ENCODE data around the gene NME5. TPM values are rescaled to one million over a fixed set of nuclear protein-coding genes. Genes with fewer than 3 reads are reported as not detected.

NME5 gene
- total RNA-seq, 1 donor: 2.2 TPM

DNA sequence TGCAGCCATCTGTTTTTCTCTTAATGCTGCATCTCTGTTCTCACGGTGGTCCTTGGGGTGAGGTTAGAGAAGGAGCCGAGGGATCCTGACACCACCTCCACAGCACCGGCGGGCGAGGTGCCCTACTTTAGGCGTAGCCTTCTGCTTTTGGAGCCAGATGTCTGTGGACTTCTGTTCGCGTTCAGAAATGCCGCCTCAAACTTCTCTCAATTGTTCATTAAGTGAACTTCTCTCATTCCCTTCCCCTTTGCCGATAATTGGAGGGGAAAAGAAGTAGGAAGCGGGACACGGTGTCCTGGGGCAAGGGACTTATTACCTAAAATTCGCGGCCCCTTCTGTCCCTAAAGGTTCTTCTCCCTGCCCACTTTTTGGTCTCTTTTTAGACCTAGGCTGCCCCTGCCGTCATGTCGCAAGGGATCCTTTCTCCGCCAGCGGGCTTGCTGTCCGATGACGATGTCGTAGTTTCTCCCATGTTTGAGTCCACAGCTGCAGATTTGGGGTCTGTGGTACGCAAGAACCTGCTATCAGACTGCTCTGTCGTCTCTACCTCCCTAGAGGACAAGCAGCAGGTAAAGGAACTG, 40.1 kb upstream of the NME5 start:
- H3K4me3 ChIP-seq (ENCODE audit: low read depth, low read length): peak overlapping the region; percentile 82
- peak; percentile 2 for DNase-seq (ENCODE audit: low read depth)
- TF ChIP-seq CTCF (IDR thresholded peaks at IDR 0.05; ENCODE audit: insufficient read depth, low read depth, low read length): no peak

GRCh38 chr5:138178516-138179276, 39.5 kb upstream of the NME5 start, which contains the start of the genes BRD8 and KIF20A:
Gene BRD8, minus strand, starts transcription at chr5:138178630. Its CDS starts 16 bp downstream, at chr5:138178614.
Gene KIF20A, plus strand, starts transcription at chr5:138179112. Its CDS starts 569 bp downstream, at chr5:138179681.
- DNase-seq (ENCODE audit: low read depth): peak; percentile 95
- no peak for TF ChIP-seq CTCF (IDR thresholded peaks at IDR 0.05; ENCODE audit: insufficient read depth, low read depth, low read length)
- peak within 1 kb of the TSS; percentile 82 for H3K4me3 ChIP-seq (ENCODE audit: low read depth, low read length)

- peak; percentile 30 for DNase-seq (ENCODE audit: low read depth)
- peak overlapping the region; percentile 82 for H3K4me3 ChIP-seq (ENCODE audit: low read depth, low read length)
- TF ChIP-seq CTCF (IDR thresholded peaks at IDR 0.05; ENCODE audit: insufficient read depth, low read depth, low read length): no peak
Observed at GRCh38 chr5:138177941-138178515, 38.8 kb upstream of the NME5 start.

DNA sequence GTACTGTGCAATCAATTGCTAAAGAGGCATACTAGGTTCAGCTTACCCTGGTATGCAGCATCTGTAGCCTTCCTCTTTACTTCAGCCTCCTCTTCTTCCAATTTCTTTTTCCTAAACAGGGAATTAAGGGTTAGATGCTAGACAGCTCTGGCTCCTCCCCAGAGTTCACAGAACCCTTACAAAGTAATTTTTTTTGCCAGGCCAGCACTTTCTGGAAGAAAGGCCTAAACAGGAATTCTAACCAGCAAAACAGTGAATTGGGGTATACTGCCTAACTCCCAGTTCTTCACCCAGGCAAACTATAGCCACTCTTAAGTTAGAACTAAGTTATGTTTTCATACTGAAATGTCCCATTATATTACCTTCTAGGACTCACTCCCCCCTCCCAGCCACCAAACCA, 31.1 kb upstream of the NME5 start:
- DNase-seq (ENCODE audit: low read depth): no peak
- no peak for TF ChIP-seq CTCF (IDR thresholded peaks at IDR 0.05; ENCODE audit: insufficient read depth, low read depth, low read length)
- no peak overlapping the region for H3K4me3 ChIP-seq (ENCODE audit: low read depth, low read length)

DNA sequence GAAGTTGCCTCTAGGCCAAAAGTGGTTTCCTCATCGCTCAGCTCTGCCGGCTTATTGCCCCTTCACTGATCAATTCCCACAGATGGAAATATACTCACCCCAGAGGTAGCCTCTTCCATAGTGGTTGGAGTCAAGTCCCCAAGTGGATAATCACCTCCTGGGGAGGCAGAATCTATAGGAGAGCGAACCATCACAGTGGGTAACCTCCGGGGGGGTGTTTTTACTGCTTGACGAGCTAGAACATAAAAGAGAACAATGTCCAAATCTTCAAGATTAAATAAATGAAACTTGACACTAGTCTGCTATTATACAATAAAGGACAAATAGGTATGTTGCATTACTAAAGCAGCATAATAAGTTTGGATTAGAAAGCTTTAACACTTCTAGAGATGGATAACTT, 29.9 kb upstream of the NME5 start:
- no peak for TF ChIP-seq CTCF (IDR thresholded peaks at IDR 0.05; ENCODE audit: insufficient read depth, low read depth, low read length)
- no peak overlapping the region for H3K4me3 ChIP-seq (ENCODE audit: low read depth, low read length)
- no peak for DNase-seq (ENCODE audit: low read depth)

DNA sequence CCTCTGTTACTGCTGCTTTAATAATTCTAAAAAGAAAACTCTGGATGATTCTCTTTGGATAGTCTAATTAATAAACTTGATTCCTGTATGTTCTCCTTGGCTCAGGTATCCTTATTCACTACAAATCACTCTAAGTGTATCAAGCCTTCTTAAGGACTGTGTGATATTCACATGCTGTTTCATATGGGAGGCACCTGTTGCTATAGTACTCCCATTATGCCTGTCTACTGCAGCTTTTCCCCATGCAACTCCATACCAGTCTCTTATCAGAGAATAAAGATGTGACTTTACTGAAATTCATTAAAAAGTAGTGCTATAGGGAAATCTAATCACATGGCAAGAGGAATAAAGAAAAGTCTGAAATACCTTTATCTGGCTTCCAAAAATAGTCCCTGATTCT, 24.5 kb upstream of the NME5 start:
- DNase-seq (ENCODE audit: low read depth): no peak
- TF ChIP-seq CTCF (IDR thresholded peaks at IDR 0.05; ENCODE audit: insufficient read depth, low read depth, low read length): no peak
- H3K4me3 ChIP-seq (ENCODE audit: low read depth, low read length): no peak overlapping the region

Measured in fibroblast of villous mesenchyme (primary cell).